Lower leg skin (tissue), 4 donors: ENCODE results near the gene ZNF213. TPM values are rescaled to one million over a fixed set of nuclear protein-coding genes. Genes with fewer than 3 reads are reported as not detected.

Experiments used
- DNase-seq, 2 donors: peaks; one replicate each; pipeline ENCODE4 v3.0.0-alpha.2; 2019; ENCODE audit warnings: low spot score in 2 of 2
- H3K4me3 ChIP-seq: fragments of 200-600 bp; sonication (generic); 2 replicates; pipeline ENCODE4 v1.5.1; 2017; ENCODE audit warnings: mild to moderate bottlenecking, low read depth; ENCODE audit not compliant: poor library complexity, severe bottlenecking
- POLR2A ChIP-seq, 2 donors: fragments of 450-650 bp; IDR thresholded peaks; one replicate each; pipeline ENCODE4 v1.6.1; 2016 to 2017; ENCODE audit warnings: antibody characterized with exemption in 2 of 2, mild to moderate bottlenecking in 1 of 2, moderate library complexity in 1 of 2
- WGBS, 2 donors: methylation state at CpG; one replicate each; pipeline ENCODE4 v1.1.5; 2018; 5-methylcytosine and 5-hydroxymethylcytosine counted together
- intact Hi-C: fragments of 100-400 bp; cut with DNase I; formaldehyde crosslinking; loops from one replicate; pipeline ENCODE4 v1.15.0; 2023; ENCODE audit warnings: low total_unique reads
- total RNA-seq, 4 donors: library from RNA; depleted of rRNA; stranded (reverse); fragments of >200 nt; gene quantifications; one replicate each; pipeline ENCODE4 v1.1.0, GENCODE V29; 2016
- TF ChIP-seq, protein P1 (sequence below), 3 donors: fragments of 450-650 bp; IDR thresholded peaks; one replicate each; pipeline ENCODE4 v1.5.1; 2016; ENCODE audit warnings: antibody characterized with exemption in 3 of 3, mild to moderate bottlenecking in 3 of 3, moderate library complexity in 2 of 3

Gene ZNF213
- total RNA-seq, 4 donors from 2014 or later = 10.7 to 18.0 (median 14.6) TPM

DNA sequence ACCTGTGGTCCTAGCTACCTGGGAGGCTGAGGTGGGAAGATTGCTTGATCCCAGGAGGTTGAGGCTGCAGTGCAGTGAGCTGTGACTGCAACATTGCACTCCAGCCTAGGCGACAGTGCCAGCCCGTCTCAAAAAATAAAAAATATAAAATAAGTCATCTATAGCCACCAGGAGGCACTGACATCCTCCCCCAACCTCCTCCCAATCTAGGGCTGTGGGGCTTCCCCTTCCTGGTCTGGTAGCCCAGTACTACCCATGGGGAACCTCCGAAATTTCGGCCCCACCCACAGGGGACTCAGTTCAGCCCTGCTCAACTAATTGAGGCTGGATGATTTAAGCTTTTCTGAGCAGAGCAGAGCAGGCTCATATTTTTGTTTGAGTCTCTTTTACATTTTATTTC is 39.0 kb upstream of the ZNF213 start:
- intact Hi-C loops = no loop called here
- no peak for TF ChIP-seq POLR2A (IDR thresholded peaks at IDR 0.05)
- TF ChIP-seq, protein P1, sequence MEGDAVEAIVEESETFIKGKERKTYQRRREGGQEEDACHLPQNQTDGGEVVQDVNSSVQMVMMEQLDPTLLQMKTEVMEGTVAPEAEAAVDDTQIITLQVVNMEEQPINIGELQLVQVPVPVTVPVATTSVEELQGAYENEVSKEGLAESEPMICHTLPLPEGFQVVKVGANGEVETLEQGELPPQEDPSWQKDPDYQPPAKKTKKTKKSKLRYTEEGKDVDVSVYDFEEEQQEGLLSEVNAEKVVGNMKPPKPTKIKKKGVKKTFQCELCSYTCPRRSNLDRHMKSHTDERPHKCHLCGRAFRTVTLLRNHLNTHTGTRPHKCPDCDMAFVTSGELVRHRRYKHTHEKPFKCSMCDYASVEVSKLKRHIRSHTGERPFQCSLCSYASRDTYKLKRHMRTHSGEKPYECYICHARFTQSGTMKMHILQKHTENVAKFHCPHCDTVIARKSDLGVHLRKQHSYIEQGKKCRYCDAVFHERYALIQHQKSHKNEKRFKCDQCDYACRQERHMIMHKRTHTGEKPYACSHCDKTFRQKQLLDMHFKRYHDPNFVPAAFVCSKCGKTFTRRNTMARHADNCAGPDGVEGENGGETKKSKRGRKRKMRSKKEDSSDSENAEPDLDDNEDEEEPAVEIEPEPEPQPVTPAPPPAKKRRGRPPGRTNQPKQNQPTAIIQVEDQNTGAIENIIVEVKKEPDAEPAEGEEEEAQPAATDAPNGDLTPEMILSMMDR (IDR thresholded peaks at IDR 0.05) = no peak
- no peak overlapping the region for H3K4me3 ChIP-seq
- 12 to 21% methylated on average over 4 of the region's 4 CpGs for WGBS, 2 donors
- DNase-seq = no peak

DNA sequence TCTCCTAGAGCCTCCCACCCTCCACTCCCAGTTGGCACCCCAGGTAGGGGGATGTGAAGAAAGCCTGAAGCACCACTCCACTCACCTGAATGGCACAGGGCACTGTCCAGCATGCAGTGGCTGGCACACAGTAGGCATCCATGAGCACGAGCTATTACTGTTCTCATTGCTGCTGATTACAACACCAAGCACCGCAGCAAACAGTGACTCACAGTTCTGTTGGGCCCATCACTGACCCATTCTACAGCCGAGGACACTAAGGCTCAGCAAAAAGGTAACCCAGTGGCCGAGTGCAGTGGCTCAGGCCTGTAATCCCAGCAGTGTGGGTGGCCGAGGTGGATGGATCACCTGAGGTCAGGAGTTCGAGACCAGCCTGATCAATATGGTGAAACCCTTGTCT is 38.5 kb upstream of the ZNF213 start:
- no peak for DNase-seq
- whole genome bisulfite sequencing, 2 donors = 85 to 88% methylated on average over 6 of the region's 6 CpGs
- H3K4me3 ChIP-seq = no peak overlapping the region
- intact Hi-C loops = no loop called here
- TF ChIP-seq, protein P1 (IDR thresholded peaks at IDR 0.05) = no peak
- no peak for TF ChIP-seq POLR2A (IDR thresholded peaks at IDR 0.05)

DNA sequence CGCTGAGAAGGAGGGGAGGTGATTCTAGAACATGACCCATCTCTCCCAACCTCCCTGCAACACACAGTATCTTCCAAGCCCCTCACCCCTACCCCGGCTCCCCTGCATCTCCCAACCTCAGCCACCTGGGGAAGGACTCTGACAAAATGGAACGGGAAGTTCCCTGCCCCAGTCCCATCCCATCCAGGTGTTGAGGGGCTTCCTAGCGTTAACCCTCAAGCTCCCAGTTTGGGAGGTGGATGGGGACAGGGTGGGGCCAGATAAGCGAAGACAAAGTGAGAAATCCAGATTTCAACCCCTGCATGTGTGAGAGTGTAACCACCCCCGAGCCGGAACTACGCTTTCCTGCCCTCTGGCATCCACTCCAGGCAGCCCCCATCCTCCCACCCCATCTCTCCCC is 37.6 kb upstream of the ZNF213 start:
- no peak overlapping the region for H3K4me3 ChIP-seq
- intact Hi-C loops = no loop called here
- no peak for TF ChIP-seq POLR2A (IDR thresholded peaks at IDR 0.05)
- TF ChIP-seq, protein P1 (IDR thresholded peaks at IDR 0.05) = no peak
- WGBS, 2 donors = 58 to 65% methylated on average over 8 of the region's 8 CpGs
- no peak for DNase-seq

DNA sequence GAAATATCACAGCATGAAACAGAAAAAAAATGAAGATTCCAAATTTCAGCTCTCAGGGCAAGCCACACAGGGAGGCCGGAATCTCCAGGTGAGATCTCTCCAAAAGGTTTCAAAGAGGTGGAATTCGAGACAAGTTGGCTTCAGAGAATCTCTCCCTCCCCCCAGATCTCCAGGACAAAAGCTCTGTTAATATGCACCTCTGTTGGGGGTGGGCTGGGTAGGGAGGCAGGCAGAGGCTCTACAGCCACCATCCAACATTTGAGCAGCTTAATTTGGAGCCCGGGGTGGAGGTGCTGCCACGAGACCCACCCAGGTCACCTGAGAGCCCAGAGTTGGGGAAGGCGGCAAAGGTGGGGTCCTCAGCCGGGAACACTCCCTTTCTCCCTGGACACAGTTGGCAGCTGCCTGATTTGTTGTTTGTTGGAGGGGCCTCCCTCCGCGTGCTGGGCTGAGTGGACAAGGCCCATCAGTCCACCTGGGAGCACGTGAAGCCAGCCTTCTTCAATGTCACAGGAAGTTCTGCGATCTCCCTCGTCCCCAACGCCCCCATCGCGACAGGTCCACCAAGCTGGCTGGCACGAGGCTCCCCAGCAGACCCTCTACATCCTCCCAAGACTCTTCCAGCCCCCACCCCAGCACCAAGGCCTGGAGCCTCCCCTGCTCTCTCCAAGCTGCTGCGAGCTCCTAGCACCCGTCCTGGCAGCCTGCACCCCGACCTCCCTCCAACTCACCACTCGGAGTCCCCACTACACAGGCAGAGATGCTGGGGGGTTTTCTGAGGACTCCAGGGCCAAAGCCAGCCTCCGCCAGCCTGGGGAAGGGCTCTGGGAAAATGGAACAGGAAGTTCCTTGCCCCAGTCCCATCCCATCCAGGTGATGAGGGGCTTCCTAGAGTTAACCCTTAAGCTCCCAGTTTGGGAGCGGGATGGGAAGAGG is 36.1 kb upstream of the ZNF213 start, which contains the start of gene ZSCAN10:
Gene ZSCAN10, minus strand, starts transcription at position 836 of the 936 bp plus-strand sequence. CDS start 6,357 bp downstream, outside the sequence.
- 63 to 68% methylated on average over 21 of the region's 21 CpGs for WGBS, 2 donors
- no peak within 1 kb of the TSS for H3K4me3 ChIP-seq
- TF ChIP-seq, protein P1 (IDR thresholded peaks at IDR 0.05) = no peak
- no peak for TF ChIP-seq POLR2A (IDR thresholded peaks at IDR 0.05)
- no peak for DNase-seq
- intact Hi-C loops = no loop called here

DNA sequence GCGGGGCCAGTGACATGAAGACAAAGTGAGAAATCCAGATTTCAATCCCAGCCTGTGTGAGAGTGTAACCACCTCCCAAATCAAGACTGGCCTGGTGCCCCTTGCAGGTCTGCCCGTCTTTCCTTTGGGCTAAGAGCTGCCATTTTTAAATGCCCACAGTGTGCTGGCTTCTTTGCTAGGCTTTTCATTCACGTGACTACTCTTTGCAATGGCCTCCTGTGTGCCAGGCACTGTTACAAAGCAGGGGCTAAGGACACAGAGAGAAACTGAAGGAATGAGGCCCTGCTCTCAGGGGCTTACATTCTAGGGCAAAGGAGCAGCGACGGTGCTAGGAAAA is 35.5 kb upstream of the ZNF213 start:
- H3K4me3 ChIP-seq = no peak overlapping the region
- WGBS, 2 donors = 73% methylated on average over 5 of the region's 5 CpGs
- no peak for TF ChIP-seq POLR2A (IDR thresholded peaks at IDR 0.05)
- TF ChIP-seq, protein P1 (IDR thresholded peaks at IDR 0.05) = no peak
- no peak for DNase-seq
- intact Hi-C loops = no loop called here
